Heart right ventricle (tissue), 16 donors: ENCODE measurements around the gene TIMM10B. TPM values are rescaled to one million over a fixed set of nuclear protein-coding genes. Genes with fewer than 3 reads are reported as not detected.

ENCODE experiments used
- ATAC-seq, 8 donors: fragments of 200-7000 bp; cut with Tn5 transposase; one replicate each; pipeline ENCODE4 v1.9.1; 2020; ENCODE audit warnings: mild to moderate bottlenecking in 8 of 8, moderate library complexity in 8 of 8, moderate number of reproducible peaks in 1 of 8
- DNase-seq, 2 donors: peaks; one replicate each; pipeline ENCODE4 v3.0.0-alpha.2; 2020
- H3K27ac ChIP-seq, 10 donors: fragments of 200-600 bp; sonication (generic) in 2 of 10; one replicate each; pipeline versions ENCODE4 v1.5.0 to v1.8.0; 2020 to 2022; ENCODE audit warnings: mild to moderate bottlenecking in 3 of 10
- H3K27me3 ChIP-seq, 7 donors: fragments of 200-600 bp; one replicate each; pipeline ENCODE4 v1.8.0; 2021 to 2022; ENCODE audit warnings: mild to moderate bottlenecking in 2 of 7
- H3K36me3 ChIP-seq, 9 donors: fragments of 200-600 bp; sonication (generic) in 1 of 9; one replicate each; pipeline versions ENCODE4 v1.5.0 to v1.8.0; 2020 to 2022; ENCODE audit warnings: mild to moderate bottlenecking in 2 of 9
- H3K4me1 ChIP-seq, 9 donors: fragments of 200-600 bp; sonication (generic) in 1 of 9; one replicate each; pipeline versions ENCODE4 v1.5.0 to v1.8.0; 2020 to 2022; ENCODE audit warnings: mild to moderate bottlenecking in 4 of 9
- H3K4me3 ChIP-seq, 10 donors: fragments of 200-600 bp; sonication (generic) in 2 of 10; one replicate each; pipeline versions ENCODE4 v1.5.0 to v1.8.0; 2020 to 2022; ENCODE audit warnings: mild to moderate bottlenecking in 7 of 10, moderate library complexity in 2 of 10
- H3K9me3 ChIP-seq, 11 donors: fragments of 200-600 bp in 10 of 11; sonication (generic) in 2 of 11; one replicate each; pipeline versions ENCODE4 v1.5.0 to v1.8.0; 2013 to 2022; ENCODE audit warnings: mild to moderate bottlenecking in 2 of 11, control low read depth in 1 of 11, moderate library complexity in 1 of 11
- CTCF ChIP-seq, 9 donors: fragments of 200-600 bp; sonication (generic) in 2 of 9; IDR thresholded peaks; one replicate each; pipeline versions ENCODE4 v1.5.0 to v1.8.0; 2021 to 2022; ENCODE audit warnings: antibody characterized with exemption in 9 of 9, mild to moderate bottlenecking in 5 of 9, moderate library complexity in 1 of 9
- WGBS, 2 donors: extraction: QIAGEN DNeasy Blood & Tissue Kit; methylation state at CpG; one replicate each; pipeline ENCODE4 v1.1.7; 2013; ENCODE audit warnings: inconsistent platforms in 1 of 2; 5-methylcytosine and 5-hydroxymethylcytosine counted together
- intact Hi-C, 10 donors: fragments of 100-400 bp; cut with DNase I; formaldehyde crosslinking; loops; one replicate each; pipeline versions ENCODE4 v1.11.1 to v1.14.2; 2022
- polyA plus RNA-seq, 2 donors: library from polyadenylated mRNA; stranded (reverse); fragments of 200-250 nt; gene quantifications; one replicate each; pipeline ENCODE4 v1.2.3, GENCODE V29; 2013
- total RNA-seq, 10 donors: library from RNA; stranded (reverse); fragmentation: NEBNext Ultra II Directional in 3 of 10; extraction: Animal tissue kit (Norgen Biotek cat#: 25700) in 3 of 10; gene quantifications; one replicate each; pipeline versions ENCODE4 v1.2.1 to v1.2.4, GENCODE V29; 2021 to 2023
- donor health status: Arrhythmogenic right ventricular cardiomyopathy.
- donor health status: ischemic (EF 13 %, LVEDD 7.1; RV severe dilation, severe dysfunction).
- donor health status: healthy with polysubstance abuse.
- donor health status: DM: no; HTN: yes; CAD: no.
- donor health status: DM: no; HTN: no; CAD: no.
- donor health status: ischemic (EF 25% LVEDD 6.9; RV normal size, moderate dysfunction).
- donor health status: ischemic (EF 25% LVEDD 5.7; RV mildly dilated, moderate dysfunction).
- donor health status: healthy.
- donor health status: DM: yes; HTN: yes; CAD: no.
- donor health status: Ischemic cardiomyopathy.
- donor health status: ischemic (EF 35%, LVEDD 5.7; RV mildly dilated, moderate dysfunction).
- donor health status: nonischemic (EF 11% LVEDD 7.7; RV severe dilation, severe dysfunction).
- donor health status: DM: yes; HTN: yes; CAD: no.
- donor health status: PGD.
- donor health status: ischemic (EF 29% LVEDD 5.4; RV normal size, mild dysfunction).
- donor health status: nonischemic (EF 23%, LVEDD 6.1; RV moderate dilation, normal function).

TIMM10B gene
- total and polyA plus RNA-seq, 12 donors, result 10.0 to 21.6 (median 16.5) TPM

GRCh38 chr11:6523253-6523652 is 42.0 kb downstream of the TIMM10B start:
- Histone ChIP-seq H3K27me3 (no peaks in the 10 kb centered on the region), H3K36me3 (peaks cover 0 to 52% (median 1%) of the 10 kb centered on the region in 9 donors), H3K4me1 (no peaks in the 10 kb centered on the region), H3K9me3 (no peaks in the 10 kb centered on the region), H3K27ac (no peak overlapping the region), H3K4me3 (no peak overlapping the region)
- DNase-seq (no peak), ATAC-seq (no peak)
- TF ChIP-seq CTCF (IDR thresholded peaks at IDR 0.05), result no peak
- WGBS, 2 donors, result 55 to 100% methylated on average over 1 of the region's 1 CpG
- intact Hi-C loops, result loop anchor here in 1 of 10 donors (10.0 kb wide), 1 partner anchor 162 kb away; the partner anchor contains the start of gene MRPL17

- peaks cover 0 to 42% (median 6%) of the 10 kb centered on the region in 9 donors for H3K36me3 ChIP-seq
- no peak overlapping the region for H3K4me3 ChIP-seq
- no peak for TF ChIP-seq CTCF (IDR thresholded peaks at IDR 0.05)
- H3K4me1 ChIP-seq, result no peaks in the 10 kb centered on the region
- H3K9me3 ChIP-seq, result no peaks in the 10 kb centered on the region
- ATAC-seq (no peak), DNase-seq (no peak)
- no peaks in the 10 kb centered on the region for H3K27me3 ChIP-seq
- H3K27ac ChIP-seq, result no peak overlapping the region
- 84 to 88% methylated on average over 3 of the region's 3 CpGs for WGBS, 2 donors
- intact Hi-C loops, result loop anchor here in 2 of 10 donors (5.0 to 10.0 kb wide), 2 partner anchors 156 to 158 kb away; partner anchors contain the start of gene MRPL17 (in 2 of the 2)
Measured at GRCh38 chr11:6526411-6527135, 45.3 kb downstream of the TIMM10B start.

- Histone ChIP-seq H3K4me3 (no peak overlapping the region), H3K4me1 (no peaks in the 10 kb centered on the region), H3K9me3 (no peaks in the 10 kb centered on the region), H3K36me3 (peaks cover 0 to 55% (median 6%) of the 10 kb centered on the region in 9 donors), H3K27ac (no peak overlapping the region), H3K27me3 (no peaks in the 10 kb centered on the region)
- ATAC-seq (no peak), DNase-seq (no peak)
- 86 to 89% methylated on average over 2 of the region's 2 CpGs for WGBS, 2 donors
- intact Hi-C loops, result loop anchor here in 2 of 10 donors (5.0 to 10.0 kb wide), 2 partner anchors 153 to 156 kb away; partner anchors contain the start of gene MRPL17 (in 2 of the 2)
- TF ChIP-seq CTCF (IDR thresholded peaks at IDR 0.05), result no peak
Measured at GRCh38 chr11:6529266-6529665, 48.0 kb downstream of the TIMM10B start.

- Histone ChIP-seq H3K9me3 (no peaks in the 10 kb centered on the region), H3K4me1 (no peaks in the 10 kb centered on the region), H3K4me3 (no peak overlapping the region), H3K27me3 (no peaks in the 10 kb centered on the region), H3K27ac (no peak overlapping the region), H3K36me3 (peaks cover 0 to 61% (median 6%) of the 10 kb centered on the region in 9 donors)
- intact Hi-C loops, result loop anchor here (1.0 to 10.0 kb wide), 12 partner anchors 71 to 226 kb away; partner anchors contain the start of genes MRPL17 (in 7 of the 10), ILK (in 2 of the 10) and RRP8 (in 2 of the 10)
- DNase-seq (no peak), ATAC-seq (no peak)
- 92% methylated on average over 2 of the region's 2 CpGs for WGBS, 2 donors
- TF ChIP-seq CTCF (IDR thresholded peaks at IDR 0.05), result no peak
Measured at GRCh38 chr11:6530848-6531247, 49.5 kb downstream of the TIMM10B start.
